NCI-H2029 (cell line): ENCODE measurements around the gene P2RX7.

Experiments
- DNase-seq: peaks from one replicate; lab custom pipeline; 2025; lab: John Stamatoyannopoulos, UW

P2RX7 gene

DNA sequence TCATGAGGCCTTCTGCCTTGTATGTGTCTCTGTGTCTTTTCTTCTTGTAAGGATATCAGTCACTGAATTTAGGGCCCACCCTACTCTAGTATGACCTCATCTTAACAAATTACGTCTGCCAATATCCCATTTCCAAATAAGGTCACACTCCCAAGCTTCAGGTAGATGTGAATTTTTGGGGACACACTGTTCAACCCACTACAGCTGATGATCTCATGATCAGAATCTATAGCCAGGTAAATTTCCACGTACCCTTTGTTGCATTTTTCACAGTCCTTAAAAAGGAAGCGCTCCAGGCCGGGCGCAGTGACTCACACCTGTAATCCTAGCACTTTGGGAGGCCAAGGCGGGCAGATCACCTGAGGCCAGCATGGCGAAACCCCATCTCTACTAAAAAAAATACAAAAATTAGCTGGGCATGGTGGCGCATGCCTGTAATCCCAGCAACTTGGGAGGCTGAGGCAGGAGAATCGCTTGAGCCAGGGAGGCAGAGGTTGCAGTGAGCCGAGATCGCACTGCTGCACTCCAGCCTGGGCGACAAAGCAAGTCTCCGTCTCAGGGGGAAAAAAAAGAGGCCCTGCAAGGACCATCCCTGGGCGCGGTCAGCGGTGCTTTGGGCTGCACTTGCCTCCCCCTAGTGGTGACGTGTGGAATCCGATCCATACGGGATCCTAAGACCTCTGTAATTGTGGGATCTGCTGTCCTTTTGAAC, 97.3 kb downstream of the P2RX7 start:
- DNase-seq = peak; percentile 67

DNA sequence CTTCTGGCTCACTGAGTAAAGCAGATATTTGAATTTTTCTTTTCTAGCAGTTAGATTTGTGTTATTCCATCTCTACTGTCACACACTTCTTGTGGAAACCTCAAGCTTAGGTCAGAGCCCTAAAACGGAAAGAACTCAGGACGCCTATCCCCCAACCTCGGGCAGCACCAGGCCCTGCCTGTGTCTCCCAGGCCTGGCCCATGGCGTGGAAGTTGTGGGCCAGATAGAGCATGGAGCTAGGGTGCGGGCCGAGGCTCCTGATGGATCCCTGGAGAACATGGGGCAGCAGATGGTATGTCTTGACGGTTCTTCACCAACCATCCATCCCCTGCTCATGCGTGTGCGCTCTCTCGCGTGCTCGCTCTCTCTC, 97.8 kb downstream of the P2RX7 start:
- no peak for DNase-seq

DNA sequence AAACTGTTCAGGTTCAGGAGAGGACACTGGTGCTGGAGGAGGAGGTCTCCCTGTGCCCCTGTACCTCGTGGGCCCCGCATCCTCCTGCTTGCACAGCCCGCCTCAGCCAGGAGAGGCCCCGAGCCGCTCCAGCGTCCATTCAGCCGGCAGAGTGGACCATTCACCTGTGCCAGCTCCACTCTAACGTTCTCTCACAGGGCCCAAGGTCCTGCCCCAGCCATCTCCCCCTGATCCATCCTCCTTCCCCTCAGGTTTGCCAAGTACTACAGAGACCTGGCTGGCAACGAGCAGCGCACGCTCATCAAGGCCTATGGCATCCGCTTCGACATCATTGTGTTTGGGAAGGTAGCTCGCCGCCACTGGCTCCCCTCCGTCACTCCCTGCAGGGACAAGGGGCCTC, 99.5 kb downstream of the P2RX7 start:
- no peak for DNase-seq

DNA sequence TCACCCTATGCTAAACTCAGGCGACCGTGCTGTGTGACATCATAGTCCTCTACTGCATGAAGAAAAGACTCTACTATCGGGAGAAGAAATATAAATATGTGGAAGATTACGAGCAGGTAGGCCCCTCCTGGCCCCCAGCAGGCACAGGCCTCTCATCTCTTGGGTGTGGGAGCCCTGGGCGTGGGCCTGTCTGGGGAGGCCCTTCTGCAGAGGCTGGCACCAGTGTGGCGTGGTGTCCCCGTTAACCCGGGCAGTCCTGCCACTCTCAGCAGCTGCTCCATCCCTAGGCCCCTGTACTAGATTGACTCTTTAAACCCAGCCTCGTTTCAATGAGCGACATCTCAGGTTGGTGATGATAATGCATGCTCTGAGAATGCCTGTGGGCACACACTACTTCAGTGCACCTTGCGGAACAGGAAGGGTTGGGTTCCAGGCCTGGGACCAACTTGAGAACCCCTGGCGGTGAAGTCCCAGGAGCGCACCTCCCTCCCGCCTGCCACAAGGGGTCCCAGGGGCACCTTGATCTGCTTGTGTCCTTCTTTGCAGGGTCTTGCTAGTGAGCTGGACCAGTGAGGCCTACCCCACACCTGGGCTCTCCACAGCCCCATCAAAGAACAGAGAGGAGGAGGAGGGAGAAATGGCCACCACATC, 100.4 kb downstream of the P2RX7 start:
- no peak for DNase-seq

DNA sequence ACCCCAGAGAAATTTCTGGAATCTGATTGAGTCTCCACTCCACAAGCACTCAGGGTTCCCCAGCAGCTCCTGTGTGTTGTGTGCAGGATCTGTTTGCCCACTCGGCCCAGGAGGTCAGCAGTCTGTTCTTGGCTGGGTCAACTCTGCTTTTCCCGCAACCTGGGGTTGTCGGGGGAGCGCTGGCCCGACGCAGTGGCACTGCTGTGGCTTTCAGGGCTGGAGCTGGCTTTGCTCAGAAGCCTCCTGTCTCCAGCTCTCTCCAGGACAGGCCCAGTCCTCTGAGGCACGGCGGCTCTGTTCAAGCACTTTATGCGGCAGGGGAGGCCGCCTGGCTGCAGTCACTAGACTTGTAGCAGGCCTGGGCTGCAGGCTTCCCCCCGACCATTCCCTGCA, 100.9 kb downstream of the P2RX7 start:
- DNase-seq = no peak

DNA sequence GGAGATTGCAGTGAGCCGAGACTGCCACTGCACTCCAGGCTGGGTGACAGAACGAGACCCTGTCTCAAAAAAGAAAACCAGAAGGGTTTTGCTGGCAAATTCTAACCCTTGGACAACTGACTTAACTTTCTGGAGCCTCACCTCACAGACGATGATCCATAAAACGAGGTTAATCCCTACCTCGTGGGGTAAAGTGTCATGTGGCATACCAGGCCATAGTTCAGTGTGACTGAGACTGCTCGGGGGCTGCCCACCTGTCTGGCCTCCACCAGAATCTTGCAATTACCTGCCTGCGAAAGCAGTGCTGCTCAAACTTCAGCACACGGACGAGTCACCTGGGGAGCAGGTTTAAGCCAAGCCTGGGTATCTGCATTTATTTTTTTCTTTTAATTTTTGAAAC, 104.1 kb downstream of the P2RX7 start:
- no peak for DNase-seq

DNA sequence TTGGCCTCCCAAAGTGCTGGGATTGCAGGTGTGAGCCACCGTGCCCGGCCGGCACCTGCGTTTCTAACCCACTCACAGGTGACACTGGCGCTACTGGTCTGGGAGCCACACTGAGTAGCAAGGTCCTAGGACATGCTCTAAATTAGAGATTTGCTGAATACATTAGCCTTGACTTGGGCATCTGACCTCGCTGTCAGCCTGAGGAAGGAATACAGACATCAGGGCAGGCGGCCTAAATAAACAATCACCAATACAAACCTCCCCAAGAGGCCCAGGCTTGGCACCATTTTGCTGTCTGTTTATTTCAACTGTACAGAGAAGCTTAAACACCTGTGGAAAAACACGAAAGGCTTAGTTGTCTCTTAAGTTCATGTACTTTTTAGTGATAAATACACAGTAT, 104.7 kb downstream of the P2RX7 start:
- DNase-seq = peak; percentile 84
